HUDEP-2 (cell line): ENCODE data around the gene RENBP.

Source experiments
- DNase-seq, 76 experiments: peaks; one replicate each; lab custom pipeline; 2025; ENCODE audit not compliant: unreplicated experiment in 76 of 76; lab: John Stamatoyannopoulos, UW

Gene RENBP

DNA sequence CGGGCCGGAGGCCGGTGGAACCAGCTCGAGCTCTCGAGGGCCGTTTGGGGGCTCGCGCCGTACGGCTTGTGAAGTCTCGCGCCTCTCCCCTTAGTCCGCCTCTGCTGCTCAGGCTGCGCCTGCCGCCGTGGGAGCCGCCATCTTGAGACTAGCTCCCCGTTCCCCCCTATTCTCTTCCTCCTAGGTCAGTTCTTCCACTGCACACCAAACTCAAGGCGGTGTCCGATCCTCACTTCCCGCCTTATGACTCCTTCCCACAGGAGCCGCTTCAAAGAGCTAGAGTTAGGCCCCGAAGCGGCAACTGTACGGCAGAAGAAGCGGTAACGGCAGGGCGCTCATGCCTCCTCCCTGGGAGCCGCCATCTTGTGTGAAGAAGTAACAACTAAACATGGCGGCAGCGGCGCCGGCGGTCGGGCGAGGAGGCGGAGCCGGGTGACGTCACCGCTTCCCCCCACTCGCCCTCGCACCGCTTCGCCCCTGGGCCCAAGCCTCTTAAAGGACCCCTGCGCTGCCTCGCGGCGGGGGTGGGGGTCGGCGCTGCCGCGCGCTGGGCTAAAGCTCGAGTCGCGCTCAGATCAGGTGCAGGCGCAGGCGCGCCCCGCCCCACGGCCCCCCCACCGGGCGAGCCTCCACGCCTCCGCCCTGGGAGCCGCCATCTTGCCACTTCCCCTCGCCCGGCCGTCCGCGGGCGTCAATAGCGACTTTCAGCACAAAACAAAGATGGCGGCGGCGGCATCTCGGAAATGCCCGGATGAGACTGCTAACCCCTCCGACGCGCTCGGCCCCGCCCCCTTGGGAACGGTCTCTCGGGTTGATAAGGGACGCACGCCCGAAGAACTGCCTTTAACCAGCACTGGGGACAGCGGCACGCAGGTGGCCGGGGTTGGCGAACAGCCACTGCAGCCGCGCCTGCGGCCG lies 27.3 kb upstream of the RENBP start, which contains the start of gene HCFC1:
Gene HCFC1, minus strand, starts transcription at position 369 of the 918 bp plus-strand sequence. CDS start 978 bp downstream, outside the sequence.
- DNase-seq, result peak in 75 of 76 experiments; percentile 6 to 91 (median 77)

DNA sequence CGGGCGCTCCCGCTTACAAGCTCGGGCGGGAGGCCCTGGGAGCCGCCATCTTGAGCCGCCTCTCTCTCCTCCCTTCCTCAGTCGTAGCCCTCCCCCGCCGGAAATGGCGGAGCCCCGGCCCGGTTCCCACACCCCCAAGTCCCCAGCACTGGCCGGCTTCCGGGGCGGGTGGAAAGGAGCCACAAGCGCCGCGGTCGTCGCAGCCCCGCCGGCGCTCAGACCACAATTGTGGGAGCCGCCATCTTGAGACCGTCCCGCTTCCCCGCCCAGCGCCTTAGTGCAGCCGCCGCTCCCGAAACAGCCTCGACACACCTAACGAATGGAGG lies 26.6 kb upstream of the RENBP start:
- peak in 71 of 76 experiments; percentile 3 to 80 (median 64) for DNase-seq

DNA sequence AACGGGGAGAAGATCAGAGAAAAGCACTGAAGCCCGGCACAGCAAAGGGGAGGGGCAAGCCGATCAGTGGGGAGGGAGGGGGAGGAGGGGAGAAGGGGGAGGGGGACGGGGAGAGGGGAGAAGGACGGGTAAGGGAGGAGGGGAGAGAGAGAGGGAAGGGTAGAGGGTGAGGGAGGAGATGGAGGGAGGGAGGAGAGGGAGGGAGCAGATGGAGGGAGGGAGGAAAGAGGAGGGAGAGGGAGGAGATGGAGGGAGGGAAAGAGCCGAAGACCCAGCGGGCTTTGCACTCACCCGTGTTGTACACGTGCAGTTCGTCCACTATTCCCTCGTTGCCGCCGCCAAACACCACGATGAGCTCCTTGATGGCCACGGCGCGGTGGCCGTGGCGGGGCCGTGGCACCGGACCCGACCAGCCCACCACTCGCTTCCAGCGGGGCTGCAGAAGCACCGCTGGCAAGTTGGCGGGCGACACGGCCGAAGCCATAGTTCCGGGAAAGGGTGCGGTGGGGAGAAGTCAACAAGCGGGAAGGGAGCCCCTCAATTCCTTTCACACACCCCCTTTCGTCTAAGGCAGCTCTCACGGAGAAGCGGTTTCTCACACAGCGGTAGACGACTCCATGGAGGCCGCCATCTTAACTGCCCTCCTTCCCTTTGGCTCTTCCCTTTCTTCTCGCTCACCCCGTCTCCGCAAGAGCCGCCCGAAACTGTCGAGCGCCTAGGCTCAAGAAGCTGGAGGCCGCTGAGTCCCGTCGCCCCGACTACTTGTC lies 26.1 kb upstream of the RENBP start:
- peak in 57 of 76 experiments; percentile 1 to 68 (median 36) for DNase-seq

DNA sequence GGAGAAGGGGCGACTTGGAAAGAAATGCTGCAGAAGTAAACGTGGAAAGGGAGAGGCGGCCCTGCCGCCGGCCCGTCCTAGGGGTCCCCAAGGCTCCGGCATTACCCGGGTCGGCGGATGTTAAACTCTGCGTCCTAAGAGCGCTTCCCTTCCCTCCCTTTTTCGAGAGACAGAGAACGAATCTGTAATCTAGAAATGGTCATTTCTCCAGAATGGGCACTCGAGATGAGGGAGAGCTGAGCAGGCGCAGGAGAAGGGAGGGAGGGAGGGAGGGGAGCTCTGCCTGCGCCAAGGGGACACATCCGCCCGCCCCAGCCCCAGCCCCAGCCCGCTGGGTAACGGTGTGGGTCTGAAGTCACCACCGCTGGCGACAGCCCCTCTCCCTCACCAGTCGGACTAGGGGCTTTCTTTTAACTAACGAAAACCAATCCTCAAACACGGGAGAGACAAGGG lies 25.5 kb upstream of the RENBP start:
- peak in 2 of 76 experiments; percentile 31 to 32 for DNase-seq

DNA sequence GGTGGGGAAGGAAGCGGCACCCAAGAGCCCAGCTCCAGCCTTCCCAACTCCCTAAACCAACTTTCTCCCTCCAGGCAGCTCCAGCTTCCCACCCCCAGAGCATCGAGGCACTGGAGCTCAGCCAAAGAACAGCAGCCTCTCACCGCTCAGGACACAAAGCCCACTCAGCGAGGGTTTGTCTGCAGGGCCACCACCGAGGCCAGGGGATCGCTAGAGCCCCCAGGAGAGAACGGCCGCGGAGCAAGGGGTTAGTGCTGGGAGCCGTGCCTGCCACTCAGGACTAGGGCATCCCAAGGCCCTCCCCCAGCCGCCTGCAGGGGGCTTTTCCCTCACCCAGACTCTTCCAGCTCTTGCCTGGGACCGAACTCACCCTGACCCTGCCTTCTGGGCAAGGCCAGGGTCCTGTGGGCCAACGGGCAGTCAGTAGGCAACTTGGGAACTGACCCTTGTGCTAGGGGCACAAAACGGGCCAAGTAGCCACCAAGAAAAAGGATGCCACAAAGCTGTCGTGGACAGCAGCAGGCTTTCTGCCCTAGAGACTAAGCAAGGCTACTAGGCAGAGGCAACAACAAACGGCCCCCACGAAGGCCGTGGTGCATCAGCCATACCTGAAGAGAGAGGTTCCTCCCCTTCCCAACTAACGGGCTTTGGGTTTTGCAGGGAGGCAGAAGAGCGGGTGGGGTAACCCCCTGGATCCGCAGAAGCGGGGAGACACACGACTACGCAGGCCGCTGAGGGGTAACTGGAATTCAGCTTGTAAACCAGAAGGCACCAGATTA lies 24.9 kb upstream of the RENBP start:
- no peak for DNase-seq

DNA sequence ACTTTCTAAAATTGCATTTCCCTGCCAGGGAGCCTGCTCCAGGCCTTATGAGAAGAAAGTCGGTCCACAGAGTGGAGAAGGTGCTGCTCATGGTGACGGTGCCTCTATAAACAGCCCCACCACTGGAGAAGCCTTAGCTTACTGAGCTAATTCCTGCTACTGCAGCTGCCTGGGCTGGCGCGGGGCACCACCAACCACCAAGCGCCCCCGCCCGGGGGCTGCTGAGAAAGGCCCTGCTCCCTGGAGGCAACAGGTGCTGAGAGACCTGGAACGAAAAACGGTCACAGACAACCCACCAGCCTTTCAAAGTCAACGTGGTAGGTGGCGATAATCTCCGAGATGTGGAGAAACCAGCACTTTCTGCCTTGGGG lies 24.3 kb upstream of the RENBP start:
- DNase-seq, result peak in 30 of 76 experiments; percentile 0 to 31 (median 14)

DNA sequence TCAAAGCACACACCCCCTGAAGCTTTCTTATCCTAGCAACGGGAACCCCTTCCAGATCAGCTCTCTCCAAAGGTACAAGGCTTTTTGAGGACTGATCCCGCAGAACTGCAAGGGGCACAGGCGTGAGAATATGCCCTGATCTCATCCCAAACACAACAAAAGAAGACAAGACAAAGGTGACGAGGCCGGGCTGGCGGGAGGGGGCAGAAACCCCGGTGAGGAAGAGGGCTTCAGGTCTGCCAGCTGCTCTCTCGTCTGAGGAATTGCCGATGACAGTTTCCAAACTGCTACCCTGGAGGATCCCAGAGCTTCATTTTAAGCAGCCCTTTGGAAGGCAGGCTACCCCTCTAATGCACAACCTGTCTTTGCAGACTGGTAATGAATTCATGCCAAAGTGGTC lies 23.8 kb upstream of the RENBP start:
- no peak for DNase-seq

GRCh38 chrX:153967536-153968224 lies 23.2 kb upstream of the RENBP start:
- DNase-seq, result no peak

DNA sequence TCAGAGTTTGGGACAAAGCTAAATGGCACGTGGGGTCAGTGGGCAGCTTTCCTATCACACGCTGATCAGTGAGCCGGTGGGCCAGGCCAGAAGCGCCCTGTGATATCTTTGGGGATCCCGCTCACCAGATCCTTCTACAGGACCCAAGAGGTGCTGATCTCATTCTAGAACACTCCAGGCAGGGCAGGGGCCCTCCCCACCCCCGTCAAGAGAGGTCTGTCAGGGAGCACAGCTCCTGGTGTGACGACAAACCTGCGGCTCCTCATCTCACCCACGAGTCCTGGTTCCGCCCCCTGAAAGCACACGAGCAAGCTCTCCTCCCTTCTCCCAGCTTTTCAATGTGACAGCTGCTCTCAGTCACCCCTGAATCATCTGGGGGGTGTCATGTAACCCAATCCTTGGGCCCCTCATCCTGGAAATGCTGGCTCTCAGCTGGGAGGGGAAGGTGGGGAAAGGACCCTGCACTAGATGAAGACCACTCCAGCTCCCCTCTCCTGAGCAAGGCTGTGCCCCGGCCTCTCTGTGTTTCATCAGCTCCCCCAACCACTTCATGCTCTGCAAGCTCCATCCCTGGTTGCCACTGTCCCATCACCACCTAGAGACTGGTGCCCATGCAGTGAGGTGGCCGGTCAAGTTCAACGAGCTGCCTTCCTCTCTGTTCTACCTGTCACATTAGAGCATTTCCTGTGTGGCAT lies 22.5 kb upstream of the RENBP start:
- no peak for DNase-seq

DNA sequence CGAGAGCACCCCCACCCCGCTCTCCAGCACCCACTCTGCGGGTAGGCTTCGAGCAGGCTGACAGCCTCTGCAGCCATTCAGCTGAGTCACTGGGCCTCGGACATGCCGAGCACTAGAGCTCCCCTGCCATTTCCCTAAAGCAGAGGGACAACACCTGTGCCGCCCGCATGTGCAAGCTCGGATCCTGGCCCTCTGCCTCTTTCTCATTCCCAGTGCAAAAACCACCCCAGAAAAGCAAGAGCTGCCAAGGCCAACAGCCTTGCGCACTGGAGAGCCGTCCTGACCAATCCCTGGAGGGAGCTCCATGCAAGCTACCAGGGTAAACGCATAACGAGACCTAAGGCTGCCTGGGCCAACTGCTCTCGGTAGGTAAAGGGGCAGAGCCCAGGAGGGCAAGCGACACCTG lies 21.8 kb upstream of the RENBP start:
- no peak for DNase-seq

- no peak for DNase-seq
Measured at GRCh38 chrX:153965406-153965805, 21.0 kb upstream of the RENBP start.

- DNase-seq, result no peak
Measured at GRCh38 chrX:153964105-153964504, 19.7 kb upstream of the RENBP start.

GRCh38 chrX:153963546-153963945 lies 19.1 kb upstream of the RENBP start:
- no peak for DNase-seq

DNA sequence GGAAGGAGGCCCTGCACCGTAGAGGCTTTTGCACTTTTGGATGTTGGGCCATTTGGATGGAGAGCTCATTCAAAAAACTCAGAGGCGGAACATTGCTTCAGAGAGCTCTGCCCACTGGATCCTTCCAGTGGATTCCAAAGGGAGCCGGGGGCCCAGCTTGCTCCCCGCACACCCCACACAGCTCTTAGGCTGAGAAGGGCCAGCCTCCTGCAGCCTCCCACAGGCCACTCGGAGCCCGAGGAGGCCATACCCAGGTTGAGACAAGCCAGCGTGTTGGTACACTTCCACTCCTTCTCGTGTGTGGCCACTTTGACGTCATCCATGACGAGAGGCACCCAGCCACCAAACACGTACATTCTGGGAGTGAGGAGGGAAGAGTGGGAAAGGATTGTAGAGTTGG lies 16.8 kb upstream of the RENBP start:
- DNase-seq, result no peak

DNA sequence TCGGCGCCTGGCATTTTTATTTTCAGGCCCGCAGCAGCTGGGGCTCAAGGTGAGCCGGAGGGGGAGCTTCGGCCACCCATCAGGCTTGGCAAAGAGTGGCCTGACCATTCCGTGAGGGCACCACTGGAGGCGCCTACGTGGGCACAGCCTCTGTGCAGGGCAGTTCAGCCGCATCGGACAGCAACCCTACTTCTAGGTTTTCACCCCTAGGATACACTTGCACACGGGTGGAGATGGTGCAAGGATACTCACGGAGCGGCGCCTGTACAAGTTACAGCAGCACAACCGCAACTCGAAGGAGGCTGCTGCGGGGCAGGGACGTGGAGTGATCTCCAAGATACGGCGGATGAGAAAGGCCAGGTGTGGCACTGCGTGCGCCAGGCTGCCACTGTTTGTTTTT lies 16.3 kb upstream of the RENBP start:
- no peak for DNase-seq

GRCh38 chrX:153960077-153960476 lies 15.6 kb upstream of the RENBP start:
- DNase-seq, result no peak

DNA sequence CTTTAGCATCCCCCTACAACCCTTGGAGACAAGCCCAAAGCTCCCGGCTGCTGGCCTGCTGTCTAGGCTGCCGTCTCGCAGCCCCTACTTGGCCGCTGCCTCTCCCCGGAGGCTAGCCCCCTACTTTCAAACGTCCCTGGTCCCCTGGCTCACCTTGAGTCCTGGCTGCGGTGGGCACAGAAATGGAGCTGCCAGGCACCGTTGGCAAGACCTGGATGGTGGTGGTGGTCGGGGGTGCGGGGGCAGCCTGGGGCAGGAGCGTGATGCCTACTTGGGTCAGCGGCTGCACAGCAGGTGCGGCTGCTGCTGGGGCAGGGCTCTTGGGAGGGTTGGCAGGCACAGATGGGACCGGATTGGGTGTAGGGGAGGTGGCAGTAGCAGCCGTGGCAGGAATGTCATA lies 15.2 kb upstream of the RENBP start:
- no peak for DNase-seq

- DNase-seq, result no peak
Measured at GRCh38 chrX:153958605-153959004, 14.2 kb upstream of the RENBP start.

DNA sequence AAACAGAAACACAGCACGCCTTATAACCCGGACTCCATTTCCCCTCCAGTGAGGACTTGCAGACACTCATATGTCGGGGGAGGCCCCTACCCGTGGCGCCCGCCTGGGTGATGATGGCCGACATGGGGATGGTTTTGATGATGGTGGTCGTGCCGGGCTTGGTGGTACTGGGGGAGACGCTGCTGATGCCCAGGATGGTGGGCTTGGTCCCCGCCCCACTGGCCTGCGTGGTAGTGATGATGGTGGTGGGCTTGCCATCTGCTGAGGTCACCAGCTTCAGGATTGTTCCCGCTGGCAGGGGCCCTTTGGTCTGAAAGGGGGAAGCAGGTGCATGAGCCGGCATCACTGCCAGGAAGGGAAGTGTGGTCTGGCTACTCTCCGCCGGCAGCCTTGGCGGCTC lies 12.8 kb upstream of the RENBP start:
- DNase-seq, result no peak
